Medulla oblongata (tissue), 1 donor: ENCODE measurements around the gene TTL.
"Not testable (repeated sequence)": the region's sequence is repeated elsewhere in the genome, so short reads cannot be mapped to it uniquely, and the experiment has no call there.

ENCODE experiments used
- DNase-seq: peaks from one replicate; pipeline ENCODE4 v3.0.0-alpha.2; 2015; ENCODE audit errors: extremely low spot score

The TTL gene

GRCh38 chr2:112481528-112482233 lies at the start of gene TTL:
TSS of gene TTL (plus strand) at chr2:112482156. CDS start at chr2:112482345, 189 bp downstream.
- DNase-seq, result peak; percentile 82

- DNase-seq, result not testable (repeated sequence)
Observed at GRCh38 chr2:112432390-112432734, 49.6 kb upstream of the TTL start.

GRCh38 chr2:112432735-112433479 lies 49.0 kb upstream of the TTL start:
- peak; percentile 7 for DNase-seq

DNA sequence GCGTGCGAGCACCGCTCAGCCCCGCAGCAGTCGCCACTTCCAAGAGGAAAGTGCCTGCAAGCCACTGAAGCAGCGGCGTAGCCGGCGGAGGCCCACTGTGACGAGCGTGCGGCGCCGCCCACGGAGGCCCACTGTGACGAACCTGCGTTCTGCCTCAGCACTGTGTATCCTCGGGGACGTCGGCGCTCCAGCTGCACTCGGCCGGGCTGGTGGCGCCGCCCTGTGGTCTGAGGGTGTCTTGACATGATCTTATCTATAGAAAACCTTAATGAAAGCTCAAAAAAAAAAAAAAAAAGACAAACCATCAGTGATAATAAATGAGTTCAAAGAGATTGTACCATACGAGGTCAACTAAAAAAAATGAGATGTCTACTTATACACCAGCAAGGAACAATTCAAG lies 48.5 kb upstream of the TTL start, which contains the start of gene RGPD8:
RGPD8 (minus strand) TSS at position 166 of the 400 bp plus-strand sequence. CDS start 192 bp downstream, outside the sequence.
- DNase-seq, result peak; percentile 93

DNA sequence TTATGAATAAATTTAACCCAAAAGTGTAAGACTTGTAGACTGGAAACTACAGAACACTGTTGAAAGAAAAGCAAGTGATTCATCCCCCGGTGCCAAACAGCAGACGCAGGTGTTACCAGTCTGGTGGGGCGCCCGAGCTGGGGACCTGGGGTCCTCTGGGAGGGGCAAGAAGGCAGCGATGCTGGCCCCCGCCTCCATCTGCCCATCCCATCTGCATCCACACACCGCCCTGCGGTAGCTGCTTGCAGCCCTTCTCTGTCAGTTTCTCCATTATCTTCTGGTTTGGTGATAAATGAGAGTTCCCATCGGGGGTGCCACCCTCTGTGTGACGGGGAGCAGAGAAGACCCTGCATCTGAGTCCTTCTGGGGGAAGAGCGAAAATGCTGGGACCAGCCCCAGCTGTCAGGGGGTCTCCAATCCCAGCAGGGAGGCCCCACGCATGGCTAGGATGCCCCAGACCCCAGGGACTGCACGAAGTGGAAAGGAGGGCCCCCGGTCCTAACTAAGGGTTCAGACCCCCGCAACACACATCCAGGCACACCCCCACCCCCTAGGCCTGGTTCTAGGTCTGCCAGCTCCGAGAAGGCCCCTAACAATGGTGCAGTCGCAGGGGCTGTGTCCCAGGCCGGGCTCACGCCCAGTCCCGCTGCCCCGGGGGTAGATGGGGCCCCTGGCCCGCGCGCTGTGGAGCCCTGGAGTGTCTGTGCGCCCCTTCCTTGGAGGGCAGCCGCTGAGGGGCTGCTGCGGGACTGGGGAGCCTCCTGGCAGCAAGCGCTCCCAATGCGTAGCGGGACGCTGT lies 47.8 kb upstream of the TTL start:
- no peak for DNase-seq

- DNase-seq, result not testable (repeated sequence)
Observed at GRCh38 chr2:112434890-112435715, 46.9 kb upstream of the TTL start.

- not testable (repeated sequence) for DNase-seq
Observed at GRCh38 chr2:112435716-112436431, 46.1 kb upstream of the TTL start.

DNA sequence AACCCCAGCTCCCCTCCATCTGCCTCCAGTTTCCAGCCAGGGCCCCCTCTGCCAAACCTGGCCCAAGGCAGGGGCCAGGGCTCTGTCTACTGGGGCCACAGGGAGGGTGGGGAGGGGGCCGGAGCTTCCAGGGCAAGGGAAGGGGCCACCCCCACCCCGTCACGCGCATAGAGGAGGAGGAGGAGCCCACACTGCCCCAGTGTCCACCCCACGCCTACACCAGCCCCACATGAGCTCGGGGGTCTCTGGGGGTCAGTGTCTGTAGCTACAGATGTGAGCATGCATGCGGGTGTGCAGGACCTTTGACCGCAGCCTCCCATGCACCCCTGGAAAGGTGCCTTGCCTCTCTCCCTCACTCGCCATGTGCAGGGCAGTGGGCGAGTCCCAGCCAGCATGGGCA lies 45.0 kb upstream of the TTL start:
- DNase-seq, result not testable (repeated sequence)

DNA sequence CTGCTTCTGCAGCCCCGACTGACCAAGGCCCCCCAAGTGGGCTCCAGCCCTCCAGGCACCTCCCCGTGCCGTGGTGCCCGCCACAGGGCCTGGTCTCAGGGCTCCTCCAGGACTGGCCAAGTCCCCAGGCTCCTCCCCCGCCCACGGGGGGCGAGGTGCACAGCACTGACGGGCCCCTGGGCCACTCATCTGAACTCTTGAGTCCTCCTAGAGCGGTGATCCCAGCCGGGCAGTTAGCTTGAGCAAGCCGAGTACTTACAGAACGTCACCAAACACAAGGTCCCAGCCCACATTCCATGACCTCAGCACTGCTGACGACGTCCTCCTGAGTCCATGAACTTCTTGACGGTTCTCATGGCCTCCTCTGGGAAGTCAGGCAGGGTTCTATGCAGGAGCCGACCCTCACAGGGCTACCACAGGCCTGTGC lies 44.5 kb upstream of the TTL start:
- DNase-seq, result not testable (repeated sequence)

DNA sequence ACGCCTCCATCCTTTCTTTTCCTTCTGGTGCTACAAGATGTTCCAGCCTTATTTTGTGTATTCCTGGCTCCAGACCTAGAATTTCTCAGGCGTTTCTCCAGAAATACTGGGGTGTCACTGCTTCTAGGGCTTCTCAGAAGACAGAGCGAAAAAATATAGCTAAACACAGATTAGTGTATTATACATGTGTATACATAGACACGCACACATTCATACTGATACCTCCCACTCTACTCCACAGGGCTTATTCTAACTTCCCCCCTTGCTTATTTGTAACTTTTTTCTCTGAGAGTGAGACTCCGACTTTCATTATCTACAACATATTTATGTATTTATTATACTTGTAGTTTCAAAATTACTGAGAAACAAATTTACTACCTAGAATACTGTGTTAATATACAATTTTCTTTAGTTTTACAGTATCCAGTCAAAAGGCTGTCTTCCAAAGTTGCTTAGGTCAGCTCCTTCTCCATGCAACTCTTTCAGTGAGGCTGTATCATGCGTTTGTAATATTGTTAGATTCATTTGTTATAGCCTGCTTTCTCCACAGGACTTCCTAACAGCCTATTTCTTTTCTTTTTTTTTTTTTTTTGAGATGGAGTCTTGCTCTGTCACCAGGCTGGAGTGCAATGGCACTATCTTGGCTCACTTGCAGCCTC lies 43.2 kb upstream of the TTL start:
- not testable (repeated sequence) for DNase-seq

- not testable (repeated sequence) for DNase-seq
Observed at GRCh38 chr2:112444256-112444655, 37.7 kb upstream of the TTL start.

DNA sequence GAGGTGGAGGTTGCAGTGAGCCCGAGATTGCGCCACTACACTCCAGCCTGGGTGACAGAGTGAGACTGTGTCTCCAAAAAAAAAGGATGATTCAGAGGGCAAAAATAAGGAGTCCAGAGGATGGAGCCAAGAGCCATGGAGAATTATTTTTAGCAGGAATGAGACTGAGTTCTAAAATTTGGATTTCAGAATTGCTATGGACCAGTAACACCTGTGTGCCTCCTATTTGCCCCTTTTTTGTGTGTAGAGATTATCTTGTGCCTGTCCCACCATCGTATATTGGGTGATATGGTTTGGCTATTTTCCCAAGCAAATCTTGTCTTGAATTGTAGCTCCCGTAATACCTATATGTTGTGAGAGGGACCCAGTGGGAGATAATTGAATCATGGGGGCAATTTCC lies 32.1 kb upstream of the TTL start:
- no peak for DNase-seq

DNA sequence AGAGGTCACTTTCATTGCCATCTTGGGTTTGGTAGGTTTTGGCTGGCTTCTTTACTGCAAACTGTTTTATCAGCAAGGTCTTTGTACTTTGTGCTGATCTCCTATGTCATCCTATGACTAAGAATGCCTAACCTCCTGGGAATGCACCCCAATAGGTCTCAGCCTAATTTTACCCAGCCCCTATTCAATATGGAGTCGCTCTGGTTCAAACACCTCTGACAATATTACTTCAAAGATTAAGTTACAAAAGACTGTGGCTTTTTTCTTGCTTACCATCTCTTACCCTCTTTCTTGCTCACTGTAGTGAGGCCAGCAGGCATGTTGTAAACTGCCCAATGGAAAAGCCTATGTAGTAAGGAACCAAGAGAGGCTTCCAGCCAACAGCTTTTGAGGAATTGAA lies 30.6 kb upstream of the TTL start:
- no peak for DNase-seq

DNA sequence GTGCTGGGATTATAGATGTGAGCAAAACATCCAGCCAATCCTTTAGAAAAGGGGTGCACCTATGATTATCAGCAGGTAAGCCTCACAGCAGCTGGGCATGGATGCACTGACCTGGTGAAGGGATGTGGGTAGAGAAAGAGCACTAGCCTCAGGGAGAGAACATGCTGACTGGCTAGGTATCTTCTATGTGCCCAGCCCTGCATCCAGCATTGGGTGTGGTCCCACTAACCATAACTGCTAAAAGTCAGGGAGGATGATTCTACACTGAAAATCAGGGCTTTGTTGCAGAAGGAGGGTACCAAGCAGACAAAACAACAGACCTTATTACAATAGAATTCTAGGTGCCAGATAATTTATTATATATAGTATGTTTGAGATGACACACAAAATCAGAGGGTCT lies 27.4 kb upstream of the TTL start:
- no peak for DNase-seq

- no peak for DNase-seq
Observed at GRCh38 chr2:112459372-112459771, 22.6 kb upstream of the TTL start.

DNA sequence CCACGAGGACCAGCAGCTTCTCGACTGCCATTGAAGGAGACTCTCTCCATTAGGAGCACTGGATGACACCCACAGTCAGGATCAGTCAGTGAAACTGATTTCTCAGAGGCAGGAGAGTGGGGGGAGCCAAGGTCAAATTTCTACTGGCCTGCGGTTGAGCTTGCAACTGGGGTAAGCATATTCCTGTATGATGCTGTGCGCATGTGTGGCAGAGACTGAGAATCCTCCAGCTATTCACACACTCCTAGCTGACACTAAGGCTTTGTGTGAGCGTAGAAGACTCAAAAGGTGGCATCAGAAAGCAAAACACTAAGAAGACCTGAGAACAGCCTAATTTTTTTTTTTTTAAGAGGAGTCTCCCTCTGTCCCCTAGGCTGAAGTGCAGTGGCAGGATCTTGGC lies 19.8 kb upstream of the TTL start:
- no peak for DNase-seq

GRCh38 chr2:112463256-112463655 lies 18.7 kb upstream of the TTL start:
- DNase-seq, result no peak

DNA sequence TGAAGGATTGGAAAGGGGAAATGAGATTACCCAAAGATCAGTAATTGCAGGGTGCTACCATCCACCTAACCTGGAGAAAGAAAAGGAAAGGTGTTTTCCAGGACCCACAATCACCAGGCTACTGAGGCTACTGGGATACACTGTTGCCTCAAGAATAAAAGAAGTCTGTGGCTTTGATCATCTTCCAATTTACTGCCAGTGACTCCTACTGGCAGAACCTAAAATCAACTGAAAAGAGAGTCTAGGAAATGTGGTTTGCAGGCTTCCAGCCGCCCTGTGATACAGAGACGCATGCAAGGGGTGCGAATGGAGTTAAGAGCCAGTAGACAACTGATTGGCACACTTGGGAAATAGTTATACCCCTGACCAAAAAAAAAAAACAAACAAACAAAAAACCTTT lies 16.6 kb upstream of the TTL start:
- DNase-seq, result no peak

GRCh38 chr2:112472547-112473263 lies 9.3 kb upstream of the TTL start:
- no peak for DNase-seq
